H7 (cell line): ENCODE measurements around the gene GAS7. TPM values are rescaled to one million over a fixed set of nuclear protein-coding genes. Genes with fewer than 3 reads are reported as not detected.

Experiments used
- DNase-seq: peaks from one replicate; pipeline ENCODE4 v3.0.0; 2012
- H3K27me3 ChIP-seq: 2 replicates; pipeline ENCODE4 v1.6.0; 2011; ENCODE audit warnings: mild to moderate bottlenecking, low read length; ENCODE audit not compliant: control insufficient read depth, insufficient read depth
- H3K36me3 ChIP-seq: replicated peaks from 2 replicates; pipeline ENCODE4 v1.5.1; 2011; ENCODE audit warnings: low read length; ENCODE audit not compliant: control insufficient read depth, insufficient read depth
- H3K4me3 ChIP-seq: 2 replicates; pipeline ENCODE4 v1.5.1; 2011; ENCODE audit warnings: low read depth, mild to moderate bottlenecking, control low read depth, low read length, moderate library complexity; ENCODE audit not compliant: insufficient read depth
- total RNA-seq: library from RNA; depleted of rRNA; stranded (reverse); fragments of >200 nt; shearing (Covaris generic); gene quantifications from 2 replicates; pipeline ENCODE4 v1.2.3, GENCODE V29; 2014

The GAS7 gene
- total RNA-seq, 1 experiment from 2014 or later: 4.2 TPM

- no peaks in the 10 kb centered on the region for H3K36me3 ChIP-seq
- H3K4me3 ChIP-seq: no peak overlapping the region
- DNase-seq: no peak
- H3K27me3 ChIP-seq: no peaks in the 10 kb centered on the region
Observed at GRCh38 chr17:9944704-9945103, 253.7 kb downstream of the GAS7 start.

- H3K27me3 ChIP-seq: no peaks in the 10 kb centered on the region
- H3K4me3 ChIP-seq: no peak overlapping the region
- no peaks in the 10 kb centered on the region for H3K36me3 ChIP-seq
- DNase-seq: no peak
Observed at GRCh38 chr17:9943343-9943742, 255.1 kb downstream of the GAS7 start.

- Histone ChIP-seq H3K36me3 (no peaks in the 10 kb centered on the region), H3K27me3 (no peaks in the 10 kb centered on the region), H3K4me3 (no peak overlapping the region)
- DNase-seq: no peak
Observed at GRCh38 chr17:9942885-9943284, 255.5 kb downstream of the GAS7 start.

- no peak overlapping the region for H3K4me3 ChIP-seq
- no peaks in the 10 kb centered on the region for H3K36me3 ChIP-seq
- no peaks in the 10 kb centered on the region for H3K27me3 ChIP-seq
- no peak for DNase-seq
Observed at GRCh38 chr17:9941305-9941704, 257.1 kb downstream of the GAS7 start.

- DNase-seq: no peak
- H3K27me3 ChIP-seq: no peaks in the 10 kb centered on the region
- no peaks in the 10 kb centered on the region for H3K36me3 ChIP-seq
- H3K4me3 ChIP-seq: no peak overlapping the region
Observed at GRCh38 chr17:9940841-9941240, 257.6 kb downstream of the GAS7 start.

GRCh38 chr17:9938764-9939163 is 259.6 kb downstream of the GAS7 start:
- no peak for DNase-seq

GRCh38 chr17:9937901-9938300 is 260.5 kb downstream of the GAS7 start:
- no peak for DNase-seq
- H3K27me3 ChIP-seq: no peaks in the 10 kb centered on the region
- no peak overlapping the region for H3K4me3 ChIP-seq
- H3K36me3 ChIP-seq: no peaks in the 10 kb centered on the region

More at GRCh38 chr17:9938764-9939163, 259.6 kb downstream of the GAS7 start:
- no peak overlapping the region for H3K4me3 ChIP-seq
- H3K27me3 ChIP-seq: no peaks in the 10 kb centered on the region
- no peaks in the 10 kb centered on the region for H3K36me3 ChIP-seq

- no peak for DNase-seq
- H3K27me3 ChIP-seq: no peaks in the 10 kb centered on the region
- H3K4me3 ChIP-seq: no peak overlapping the region
- no peaks in the 10 kb centered on the region for H3K36me3 ChIP-seq
Observed at GRCh38 chr17:9937241-9937761, 261.1 kb downstream of the GAS7 start.

GRCh38 chr17:9936095-9936494 is 262.3 kb downstream of the GAS7 start:
- no peak for DNase-seq
- Histone ChIP-seq H3K36me3 (no peaks in the 10 kb centered on the region), H3K4me3 (no peak overlapping the region), H3K27me3 (no peaks in the 10 kb centered on the region)

- no peak overlapping the region for H3K4me3 ChIP-seq
- no peak for DNase-seq
- H3K36me3 ChIP-seq: no peaks in the 10 kb centered on the region
- no peaks in the 10 kb centered on the region for H3K27me3 ChIP-seq
Observed at GRCh38 chr17:9935408-9935807, 263.0 kb downstream of the GAS7 start.

GRCh38 chr17:9934331-9934730 is 264.1 kb downstream of the GAS7 start:
- Histone ChIP-seq H3K4me3 (no peak overlapping the region), H3K36me3 (no peaks in the 10 kb centered on the region), H3K27me3 (no peaks in the 10 kb centered on the region)
- no peak for DNase-seq

- DNase-seq: no peak
- H3K36me3 ChIP-seq: no peaks in the 10 kb centered on the region
- H3K4me3 ChIP-seq: no peak overlapping the region
- no peaks in the 10 kb centered on the region for H3K27me3 ChIP-seq
Observed at GRCh38 chr17:9932491-9932890, 265.9 kb downstream of the GAS7 start.

- no peak for DNase-seq
- Histone ChIP-seq H3K27me3 (no peaks in the 10 kb centered on the region), H3K36me3 (no peaks in the 10 kb centered on the region), H3K4me3 (no peak overlapping the region)
Observed at GRCh38 chr17:9931144-9931741, 267.2 kb downstream of the GAS7 start.

GRCh38 chr17:9929871-9930270 is 268.5 kb downstream of the GAS7 start:
- no peaks in the 10 kb centered on the region for H3K36me3 ChIP-seq
- DNase-seq: no peak
- no peak overlapping the region for H3K4me3 ChIP-seq

GRCh38 chr17:9928601-9929333 is 269.6 kb downstream of the GAS7 start:
- no peak overlapping the region for H3K4me3 ChIP-seq
- no peaks in the 10 kb centered on the region for H3K36me3 ChIP-seq
- H3K27me3 ChIP-seq: no peaks in the 10 kb centered on the region
- DNase-seq: peak; percentile 84

More at GRCh38 chr17:9929871-9930270, 268.5 kb downstream of the GAS7 start:
- H3K27me3 ChIP-seq: no peaks in the 10 kb centered on the region
